ENCODE data around the gene PACS1.

- no peak for TF ChIP-seq CTCF (IDR thresholded peaks at IDR 0.05; ENCODE audit: low read depth, low read length)
- no peak for TF ChIP-seq EZH2phosphoT487 (IDR thresholded peaks at IDR 0.05; ENCODE audit: low read depth)
Measured at GRCh38 chr11:66287211-66287888, 217.3 kb downstream of the PACS1 start.
